GM10266 (cell line): ENCODE results near the gene C1orf159.
"Not testable (repeated sequence)": the region's sequence is repeated elsewhere in the genome, so short reads cannot be mapped to it uniquely, and the experiment has no call there.

Experiments
- DNase-seq: peaks from one replicate; pipeline ENCODE4 v3.0.0; 2012; ENCODE audit errors: extremely low spot score
- TF ChIP-seq, protein P1 (sequence below): IDR thresholded peaks from 2 replicates; pipeline ENCODE4 v1.5.1; 2012; ENCODE audit warnings: mild to moderate bottlenecking, low read depth; ENCODE audit not compliant: control insufficient read depth, insufficient read depth; ENCODE audit errors: missing control alignments

C1orf159 gene

DNA sequence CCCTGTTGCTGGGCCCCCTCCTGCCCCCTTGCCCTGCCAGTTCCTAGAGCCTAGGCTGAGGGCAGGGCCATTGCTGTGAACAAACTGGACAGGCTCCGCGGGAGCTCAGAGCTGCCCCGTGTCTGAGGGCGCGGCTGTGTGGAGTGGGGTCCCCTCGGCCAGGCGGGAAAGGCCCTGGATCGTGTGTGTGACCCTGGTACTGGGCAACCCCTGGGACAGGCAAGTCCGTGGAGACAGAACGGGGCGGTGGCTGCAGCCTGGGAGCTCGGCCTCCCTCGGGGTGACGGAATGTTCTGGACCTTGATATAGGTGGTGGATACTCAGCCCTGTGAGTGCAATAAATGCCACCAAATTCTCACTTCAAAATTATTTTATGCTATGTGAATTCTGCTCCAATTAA lies 27.7 kb upstream of the C1orf159 start:
- TF ChIP-seq, protein P1, sequence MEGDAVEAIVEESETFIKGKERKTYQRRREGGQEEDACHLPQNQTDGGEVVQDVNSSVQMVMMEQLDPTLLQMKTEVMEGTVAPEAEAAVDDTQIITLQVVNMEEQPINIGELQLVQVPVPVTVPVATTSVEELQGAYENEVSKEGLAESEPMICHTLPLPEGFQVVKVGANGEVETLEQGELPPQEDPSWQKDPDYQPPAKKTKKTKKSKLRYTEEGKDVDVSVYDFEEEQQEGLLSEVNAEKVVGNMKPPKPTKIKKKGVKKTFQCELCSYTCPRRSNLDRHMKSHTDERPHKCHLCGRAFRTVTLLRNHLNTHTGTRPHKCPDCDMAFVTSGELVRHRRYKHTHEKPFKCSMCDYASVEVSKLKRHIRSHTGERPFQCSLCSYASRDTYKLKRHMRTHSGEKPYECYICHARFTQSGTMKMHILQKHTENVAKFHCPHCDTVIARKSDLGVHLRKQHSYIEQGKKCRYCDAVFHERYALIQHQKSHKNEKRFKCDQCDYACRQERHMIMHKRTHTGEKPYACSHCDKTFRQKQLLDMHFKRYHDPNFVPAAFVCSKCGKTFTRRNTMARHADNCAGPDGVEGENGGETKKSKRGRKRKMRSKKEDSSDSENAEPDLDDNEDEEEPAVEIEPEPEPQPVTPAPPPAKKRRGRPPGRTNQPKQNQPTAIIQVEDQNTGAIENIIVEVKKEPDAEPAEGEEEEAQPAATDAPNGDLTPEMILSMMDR, result no peak
- DNase-seq, result no peak

DNA sequence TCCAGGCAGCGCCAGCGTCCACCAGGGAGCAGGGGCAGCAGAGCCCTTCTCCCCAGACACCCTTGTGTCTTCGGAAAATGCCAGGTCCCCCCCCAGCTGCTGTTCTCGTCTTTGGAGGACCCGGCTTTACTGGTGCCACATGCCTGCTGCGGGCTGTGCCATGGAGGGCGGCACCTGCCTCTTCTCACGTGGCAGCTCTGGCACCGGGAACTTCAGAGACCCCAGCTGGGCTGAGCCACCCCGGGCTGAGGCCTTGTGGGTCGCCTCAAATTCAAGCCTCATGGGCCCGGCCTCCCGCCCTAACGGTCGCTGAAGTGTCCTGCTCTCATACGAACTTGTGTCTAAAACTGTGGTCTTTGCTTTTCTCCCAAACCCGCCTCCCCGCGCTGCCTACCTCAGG lies 27.0 kb upstream of the C1orf159 start:
- TF ChIP-seq, protein P1, result no peak
- no peak for DNase-seq

DNA sequence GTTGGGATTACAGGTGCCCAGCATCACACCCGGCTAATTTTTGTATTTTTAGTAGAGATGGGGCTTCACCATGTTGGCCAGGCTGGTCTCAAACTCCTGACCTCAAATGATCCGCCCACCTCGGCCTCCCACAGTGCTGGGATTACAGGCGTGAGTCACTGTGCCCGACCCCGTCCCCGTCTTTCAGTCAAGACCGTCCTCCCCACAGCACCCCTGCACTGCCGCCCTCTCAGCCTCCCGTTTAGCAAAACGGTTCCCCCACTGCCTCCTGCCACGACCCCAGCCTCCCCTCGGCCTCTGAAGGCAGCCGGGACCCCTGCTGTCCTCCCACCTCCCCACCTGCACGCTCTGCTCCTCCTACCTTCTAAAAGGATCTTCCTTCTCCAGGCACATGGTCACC lies 26.5 kb upstream of the C1orf159 start:
- DNase-seq, result not testable (repeated sequence)

DNA sequence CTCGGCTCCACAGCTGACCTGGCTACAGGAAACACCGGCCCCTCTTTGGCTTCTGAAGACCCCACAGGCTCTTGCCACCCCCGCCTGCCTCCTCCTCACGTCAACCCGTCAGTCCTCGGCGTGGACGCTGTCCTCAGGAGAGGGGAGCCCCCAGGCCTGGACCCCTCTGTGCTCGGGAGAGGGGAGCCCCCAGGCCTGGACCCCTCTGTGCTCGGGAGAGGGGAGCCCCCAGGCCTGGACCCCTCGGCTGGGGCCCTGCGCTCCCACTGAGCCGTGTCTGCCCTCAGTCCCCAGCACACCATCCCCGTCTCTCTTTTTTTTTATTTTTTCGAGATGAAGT lies 26.0 kb upstream of the C1orf159 start:
- no peak for DNase-seq
- TF ChIP-seq, protein P1, result no peak

DNA sequence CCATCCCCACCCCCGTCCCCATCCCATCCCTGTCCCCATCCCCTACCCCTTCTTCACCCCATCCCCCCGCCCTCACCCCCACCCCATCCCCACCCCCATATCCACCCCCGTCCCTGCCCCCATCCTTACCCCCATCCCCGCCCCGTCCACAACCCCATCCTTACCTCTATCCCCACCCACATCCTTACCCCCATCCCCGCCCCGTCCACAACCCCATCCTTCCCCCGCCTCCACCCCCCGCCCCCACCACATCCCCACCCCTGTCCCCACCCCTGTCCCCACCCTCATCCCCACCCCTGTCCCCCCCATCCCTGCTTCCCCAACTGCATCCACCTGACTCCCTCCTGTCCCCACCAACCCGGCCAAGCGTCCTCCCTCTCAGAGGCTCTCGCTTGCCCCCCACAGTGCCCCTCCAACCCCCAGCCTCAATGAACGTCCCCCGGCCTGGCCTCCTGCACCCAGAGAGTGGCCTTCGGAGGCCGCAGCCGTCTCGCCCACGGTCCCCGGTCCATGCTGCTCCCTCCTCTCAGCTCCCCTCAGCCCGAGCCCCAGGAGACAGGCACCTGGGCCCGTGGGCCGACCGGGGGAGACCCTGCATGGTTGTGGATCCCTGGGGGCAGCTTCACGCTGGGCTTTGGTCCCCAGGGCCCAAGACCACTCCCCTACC lies 25.5 kb upstream of the C1orf159 start:
- DNase-seq, result no peak
- TF ChIP-seq, protein P1, result no peak

DNA sequence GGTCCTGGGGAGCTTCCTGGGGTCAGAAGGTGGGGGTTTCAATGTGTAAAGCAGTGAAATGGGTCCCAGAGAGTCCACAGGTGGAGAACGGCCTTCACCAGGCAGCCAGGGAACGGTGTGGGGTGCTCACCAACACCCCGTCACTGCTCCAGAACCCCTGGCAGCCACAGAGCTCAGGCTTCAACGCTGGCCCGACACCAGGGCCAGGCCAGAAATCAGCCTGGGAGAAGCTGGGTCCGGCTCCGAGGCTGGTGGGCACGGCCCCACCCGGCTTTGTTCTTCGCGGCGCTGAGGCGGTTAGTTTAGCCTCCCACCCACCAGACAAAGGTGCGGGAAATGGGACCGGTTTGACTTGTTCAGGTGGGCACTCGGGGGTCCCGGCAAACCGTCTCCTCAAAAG lies 24.8 kb upstream of the C1orf159 start:
- no peak for DNase-seq
- TF ChIP-seq, protein P1, result no peak

DNA sequence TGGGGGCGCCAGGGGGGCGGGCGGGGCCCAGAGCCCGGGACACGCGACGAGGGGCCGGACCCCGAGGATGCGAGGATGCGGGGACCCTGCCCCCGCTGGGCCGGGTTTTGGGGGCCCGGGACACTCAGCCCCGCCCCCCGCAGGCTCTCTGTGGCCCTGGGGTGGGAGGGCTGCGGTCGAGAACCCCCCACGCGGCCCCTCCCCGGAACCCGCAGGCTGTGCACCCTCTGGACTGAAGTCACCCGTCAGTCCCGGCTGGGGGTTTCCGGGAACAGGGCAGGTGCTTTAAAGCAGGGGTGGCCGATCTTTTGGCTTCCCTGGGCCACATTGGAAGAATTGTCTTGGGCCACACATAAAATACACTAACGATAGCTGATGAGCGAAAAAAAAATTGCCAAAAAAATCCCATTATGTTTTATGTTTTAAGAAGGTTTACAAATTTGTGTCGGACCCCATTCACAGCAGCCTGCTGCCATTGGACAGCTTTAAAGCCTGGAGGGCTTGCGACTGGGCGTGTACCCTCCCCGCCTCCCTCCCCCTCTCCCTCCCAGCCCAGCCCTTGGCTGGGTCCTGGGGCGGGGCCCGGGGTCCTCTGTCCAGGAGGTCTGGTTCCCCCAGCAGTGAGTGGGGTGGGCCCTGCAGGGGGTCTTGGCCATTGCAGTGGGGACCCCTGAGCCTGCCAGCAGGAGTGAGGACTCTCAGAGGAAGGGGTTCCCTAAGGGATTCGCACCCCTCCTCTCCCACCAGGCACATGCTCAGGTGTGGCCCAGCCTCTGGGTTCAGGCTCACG lies 21.6 kb upstream of the C1orf159 start:
- DNase-seq, result peak; percentile 96
- TF ChIP-seq, protein P1, result no peak
